T-cell (primary cell): ENCODE data around the gene PKNOX1. TPM values are rescaled to one million over a fixed set of nuclear protein-coding genes. Genes with fewer than 3 reads are reported as not detected.
A peak's percentile ranks its signal among the peaks of the same experiment; 100 is the strongest.
"Not testable (repeated sequence)": the region's sequence is repeated elsewhere in the genome, so short reads cannot be mapped to it uniquely, and the experiment has no call there.

Source experiments
- ATAC-seq, 4 experiments: fragments of 200-7000 bp in 3 of 4; fragments of 150-1000 bp in 1 of 4; cut with Tn5 transposase; replicated peaks in 1 of 4; 1 replicate in 3 of 4; 2 replicates in 1 of 4; pipeline ENCODE4 v1.10.0; 2021; ENCODE audit warnings: moderate library complexity in 3 of 4, mild to moderate bottlenecking in 2 of 4, moderate number of reproducible peaks in 1 of 4
- CTCF ChIA-PET, 2 donors: fragments of 300-600 bp; sonication (Branson Sonifier 250); formaldehyde crosslinking; loops; one replicate each; lab custom pipeline; 2022; ENCODE audit warnings: antibody characterized with exemption in 2 of 2; lab: Charles Lee
- POLR2A ChIA-PET, 2 donors: fragments of 300-600 bp; sonication (Branson Sonifier 250); formaldehyde crosslinking; loops; one replicate each; lab custom pipeline; 2022; ENCODE audit warnings: antibody characterized with exemption in 2 of 2; lab: Charles Lee
- DNase-seq, 35 experiments: peaks; one replicate each; pipeline versions ENCODE4 v3.0.0 to v3.0.0-alpha.2; 2013 to 2023
- H3K27ac ChIP-seq: one replicate; pipeline ENCODE4 v1.5.1; 2013; ENCODE audit warnings: low read length
- H3K27me3 ChIP-seq, 2 experiments: replicated peaks in 1 of 2; 1 replicate in 1 of 2; 2 replicates in 1 of 2; pipeline versions ENCODE4 v1.6.1 to v1.7.0; 2013; ENCODE audit warnings: low read length in 1 of 2, mixed read lengths in 1 of 2; ENCODE audit not compliant: control insufficient read depth in 2 of 2, insufficient read depth in 2 of 2; ENCODE audit errors: extremely low read depth in 1 of 2
- H3K36me3 ChIP-seq, 2 donors: 1 replicate in 1 of 2; 2 replicates in 1 of 2; pipeline versions ENCODE4 v1.6.1 to v1.7.0; 2013; ENCODE audit warnings: low read length in 1 of 2; ENCODE audit not compliant: control insufficient read depth in 2 of 2, insufficient read depth in 1 of 2; ENCODE audit errors: extremely low read depth in 1 of 2
- H3K4me1 ChIP-seq, 2 experiments: 1 replicate in 1 of 2; 2 replicates in 1 of 2; pipeline versions ENCODE4 v1.6.1 to v1.7.0; 2013; ENCODE audit warnings: low read length in 2 of 2, mixed read lengths in 1 of 2; ENCODE audit not compliant: insufficient read depth in 2 of 2, control insufficient read depth in 1 of 2; ENCODE audit errors: extremely low read depth in 1 of 2
- H3K4me3 ChIP-seq, 2 donors: 1 replicate in 1 of 2; 2 replicates in 1 of 2; pipeline versions ENCODE4 v1.5.1 to v1.7.0; 2013; ENCODE audit warnings: mild to moderate bottlenecking in 2 of 2, low read length in 1 of 2, moderate library complexity in 1 of 2; ENCODE audit not compliant: control insufficient read depth in 1 of 2; ENCODE audit errors: extremely low read depth in 1 of 2
- H3K9me3 ChIP-seq: 2 replicates; pipeline ENCODE4 v1.7.0; 2013
- H3K27ac Mint-ChIP-seq, 2 donors: one replicate each; pipeline ENCODE4 v1.8.0; 2020 to 2021; ENCODE audit warnings: mild to moderate bottlenecking in 2 of 2, mixed read lengths in 2 of 2
- H3K27me3 Mint-ChIP-seq, 2 donors: one replicate each; pipeline ENCODE4 v1.8.0; 2021 to 2022; ENCODE audit warnings: mixed read lengths in 2 of 2
- H3K36me3 Mint-ChIP-seq: one replicate; pipeline ENCODE4 v1.8.0; 2021; ENCODE audit warnings: mixed read lengths
- H3K4me1 Mint-ChIP-seq, 3 donors: one replicate each; pipeline ENCODE4 v1.8.0; 2020 to 2022; ENCODE audit warnings: mixed read lengths in 3 of 3, mild to moderate bottlenecking in 1 of 3
- H3K4me3 Mint-ChIP-seq, 3 donors: one replicate each; pipeline ENCODE4 v1.8.0; 2020 to 2022; ENCODE audit warnings: mild to moderate bottlenecking in 3 of 3, mixed read lengths in 3 of 3, moderate library complexity in 3 of 3
- H3K9me3 Mint-ChIP-seq, 3 donors: one replicate each; pipeline ENCODE4 v1.8.0; 2020 to 2022; ENCODE audit warnings: mixed read lengths in 3 of 3
- WGBS: methylation state at CpG from one replicate; pipeline ENCODE4 v1.1.5; 2013; ENCODE audit warnings: missing lambda C conversion rate; ENCODE audit not compliant: insufficient coverage; 5-methylcytosine and 5-hydroxymethylcytosine counted together
- total RNA-seq, 35 experiments: library from RNA in 6 of 35; stranded (reverse) in 6 of 35; fragments of 120-200 nt in 1 of 35; gene quantifications; one replicate each; pipeline versions ENCODE4 v1.2.1 to v1.2.4 and lab custom pipeline; 2013 to 2026

Gene PKNOX1, protein sequence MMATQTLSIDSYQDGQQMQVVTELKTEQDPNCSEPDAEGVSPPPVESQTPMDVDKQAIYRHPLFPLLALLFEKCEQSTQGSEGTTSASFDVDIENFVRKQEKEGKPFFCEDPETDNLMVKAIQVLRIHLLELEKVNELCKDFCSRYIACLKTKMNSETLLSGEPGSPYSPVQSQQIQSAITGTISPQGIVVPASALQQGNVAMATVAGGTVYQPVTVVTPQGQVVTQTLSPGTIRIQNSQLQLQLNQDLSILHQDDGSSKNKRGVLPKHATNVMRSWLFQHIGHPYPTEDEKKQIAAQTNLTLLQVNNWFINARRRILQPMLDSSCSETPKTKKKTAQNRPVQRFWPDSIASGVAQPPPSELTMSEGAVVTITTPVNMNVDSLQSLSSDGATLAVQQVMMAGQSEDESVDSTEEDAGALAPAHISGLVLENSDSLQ
- 10 to 100 TPM; 14.4 to 21.7 (median 18.6) TPM for total RNA-seq
- 16.5 TPM for total RNA-seq (2013)
- total RNA-seq (lab: John Stamatoyannopoulos, UW) = 13.4 to 62.5 (median 24.6) reads per million in 29 experiments

DNA sequence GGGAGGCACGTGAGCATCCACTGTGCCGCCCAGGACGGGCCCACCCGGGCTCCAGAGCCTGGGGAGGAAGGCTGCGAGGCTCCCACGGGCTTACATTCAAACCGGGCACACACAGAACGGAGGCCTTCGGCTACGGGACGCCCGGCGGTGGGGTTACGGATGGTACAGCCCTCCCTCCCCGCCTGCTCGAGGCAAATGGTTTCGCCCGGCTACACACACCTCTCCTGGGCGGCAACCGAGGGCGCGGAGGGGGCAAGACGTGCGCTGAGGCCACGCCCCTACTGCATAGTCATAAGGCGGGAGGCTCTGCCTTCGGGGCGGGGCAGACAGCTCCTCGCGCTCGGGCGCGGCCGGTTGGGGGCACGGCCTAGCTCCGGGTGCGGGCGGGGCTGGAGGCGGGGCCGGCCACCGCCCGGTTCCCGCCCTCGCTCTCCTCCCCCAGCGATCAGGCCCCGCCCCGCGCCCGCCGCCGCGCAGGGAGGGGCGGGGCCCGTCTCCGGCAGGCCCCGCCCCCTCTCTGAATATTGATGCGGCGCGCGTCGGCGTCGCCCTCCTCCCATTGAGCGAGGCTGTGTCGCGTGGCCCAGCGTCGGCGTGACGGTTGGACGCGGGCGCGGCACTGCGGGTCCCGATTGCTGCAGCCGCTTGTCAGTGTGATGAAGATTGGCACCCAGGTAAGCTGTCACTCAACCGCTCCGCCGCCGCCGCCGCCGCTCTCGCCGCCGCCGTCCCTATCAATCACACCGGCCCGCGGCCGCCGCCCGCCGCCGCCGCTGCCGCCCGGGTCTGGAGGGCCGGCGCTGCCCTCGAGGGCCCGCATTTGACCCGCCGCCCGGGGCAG lies at the start of gene PKNOX1:
TSS of gene PKNOX1 (plus strand) at position 572 of the 841 bp plus-strand sequence. CDS start 29,820 bp downstream, outside the sequence.
- Mint-ChIP-seq H3K4me1 (peaks cover 29 to 31% (median 30%) of the 10 kb centered on the region in 3 donors), H3K27ac (peak within 1 kb of the TSS; percentile 89 to 92), H3K36me3 (peaks cover 5% of the 10 kb centered on the region), H3K27me3 (no peaks in the 10 kb centered on the region), H3K9me3 (no peaks in the 10 kb centered on the region), H3K4me3 (peak within 1 kb of the TSS; percentile 87 to 88 (median 88))
- under 1% methylated on average over 77 of the region's 106 CpGs for WGBS
- Histone ChIP-seq H3K27ac (peak within 1 kb of the TSS; percentile 92), H3K9me3 (no peaks in the 10 kb centered on the region), H3K4me1 (peaks cover 13 to 18% of the 10 kb centered on the region in 2 experiments), H3K36me3 (no peaks in the 10 kb centered on the region), H3K4me3 (peak within 1 kb of the TSS; percentile 76 to 77), H3K27me3 (no peaks in the 10 kb centered on the region)
- ChIA-PET POLR2A (interaction anchor here in 1 of 2 donors (0.6 to 0.7 kb wide), 3 partner anchors 80 to 1039 kb away, joined by 9 to 13 read pairs (median 10); no protein-coding TSS in a partner anchor), CTCF (interaction anchor here (0.7 kb wide), 2 partner anchors 1089 to 1849 kb away, joined by 3 to 4 read pairs; no protein-coding TSS in a partner anchor)
- peak; percentile 85 to 87 (median 86) for ATAC-seq
- DNase-seq = peak; percentile 97 to 100 (median 99)

DNA sequence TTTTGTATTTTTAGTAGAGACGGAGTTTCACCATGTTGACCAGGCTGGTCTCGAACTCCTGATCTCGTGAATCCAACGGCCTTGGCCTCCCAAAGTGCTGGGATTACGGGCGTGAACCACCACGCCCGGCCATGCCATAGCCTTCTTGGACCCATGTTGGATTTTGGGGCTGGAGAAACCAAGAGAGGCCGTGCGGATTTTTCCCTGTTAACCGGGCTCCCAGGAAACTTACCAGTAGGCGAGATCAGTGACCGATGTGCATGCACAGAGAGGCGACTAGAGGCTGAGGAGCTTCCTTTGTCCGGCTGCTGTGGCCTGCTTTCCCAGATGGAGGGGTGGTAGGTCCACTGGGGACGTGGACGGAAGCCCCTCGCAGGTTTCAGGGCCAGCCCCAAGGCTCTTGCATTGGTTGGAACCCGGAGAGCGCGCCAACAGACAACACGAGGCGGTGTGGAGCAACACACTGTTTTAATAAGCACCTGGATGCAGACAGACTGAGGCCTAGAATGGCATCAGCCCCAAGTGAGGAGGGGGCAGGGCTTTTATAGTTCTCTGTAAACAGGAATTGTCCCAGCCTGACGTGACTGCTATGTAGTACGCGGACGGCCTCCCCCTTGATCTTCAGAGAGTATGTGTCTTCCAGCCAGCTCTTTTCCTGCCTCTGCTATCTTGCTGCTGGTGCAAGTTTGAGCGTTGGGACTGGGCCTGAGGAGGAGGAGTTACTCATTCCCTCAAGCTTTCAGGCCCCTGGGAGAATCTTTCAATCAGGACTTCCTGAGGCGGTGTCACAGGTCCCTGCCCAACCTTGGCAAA lies 49.0 kb upstream of the PKNOX1 start, which contains the start of gene ERVH48-1:
TSS of gene ERVH48-1 (minus strand) at position 517 of the 813 bp plus-strand sequence. CDS start 6,624 bp downstream, outside the sequence.
- POLR2A ChIA-PET = no interaction called here
- Mint-ChIP-seq H3K4me3 (no peak within 1 kb of the TSS), H3K27ac (peak within 1 kb of the TSS; percentile 39 to 49), H3K4me1 (peaks cover 15 to 21% (median 18%) of the 10 kb centered on the region in 3 donors), H3K36me3 (no peaks in the 10 kb centered on the region), H3K9me3 (no peaks in the 10 kb centered on the region), H3K27me3 (no peaks in the 10 kb centered on the region)
- no peak within 1 kb of the TSS for H3K27ac ChIP-seq
- no peaks in the 10 kb centered on the region for H3K27me3 ChIP-seq
- H3K4me3 ChIP-seq = peak within 1 kb of the TSS in 1 of 2 donors; percentile 46
- peaks cover 7 to 25% of the 10 kb centered on the region in 2 experiments for H3K4me1 ChIP-seq
- H3K36me3 ChIP-seq = peaks cover 0 to 4% of the 10 kb centered on the region in 2 donors
- CTCF ChIA-PET = interaction anchor here in 1 of 2 donors (0.6 kb wide), 1 partner anchor 396 kb away, joined by 3 read pairs; no protein-coding TSS in a partner anchor
- 84% methylated on average over 27 of the region's 29 CpGs for WGBS
- DNase-seq (peak in 31 of 35 experiments; percentile 3 to 65 (median 25)), ATAC-seq (peak; percentile 30 to 85 (median 48))
- no peaks in the 10 kb centered on the region for H3K9me3 ChIP-seq

DNA sequence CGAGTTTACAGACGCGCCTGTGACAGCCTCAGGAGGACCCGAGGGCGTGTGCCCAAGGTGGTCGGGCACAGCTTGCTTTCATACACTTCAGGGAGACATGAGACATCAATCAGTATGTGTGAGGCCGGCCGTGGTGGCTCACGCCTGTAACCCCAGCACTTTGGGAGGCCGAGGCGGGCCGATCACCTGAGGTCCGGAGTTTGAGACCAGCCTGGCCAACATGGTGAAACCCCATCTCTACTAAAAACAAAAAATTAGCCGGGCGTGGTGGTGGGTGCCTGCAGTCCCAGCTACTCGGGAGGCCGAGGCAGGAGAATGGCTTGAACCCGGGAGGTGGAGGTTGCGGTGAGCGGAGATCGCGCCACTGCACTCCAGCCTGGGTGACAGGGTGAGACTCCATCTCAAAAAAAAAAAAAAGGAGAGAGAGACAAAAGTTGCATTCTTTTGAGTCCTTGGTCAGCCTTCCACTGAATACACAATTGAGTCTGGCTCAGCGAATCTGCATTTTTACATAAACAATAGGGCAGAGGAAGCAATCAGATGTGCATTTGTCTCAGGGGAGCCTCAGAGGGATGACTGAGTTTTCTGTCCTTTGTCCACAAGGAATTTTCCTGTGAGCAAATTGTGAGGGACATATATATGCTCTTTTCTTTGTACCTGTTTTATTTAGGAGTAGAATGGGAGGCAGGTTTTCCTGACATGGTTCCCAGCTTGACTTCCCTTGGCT lies 46.7 kb upstream of the PKNOX1 start:
- H3K9me3 Mint-ChIP-seq, H3K27me3 ChIP-seq, H3K36me3 Mint-ChIP-seq, H3K4me3 Mint-ChIP-seq, ATAC-seq, POLR2A ChIA-PET, CTCF ChIA-PET, H3K4me3 ChIP-seq, H3K27ac Mint-ChIP-seq, H3K27me3 Mint-ChIP-seq, H3K9me3 ChIP-seq, DNase-seq, H3K36me3 ChIP-seq, H3K27ac ChIP-seq: not testable (repeated sequence)
- H3K4me1 ChIP-seq = peaks cover 7 to 25% of the 10 kb centered on the region in 2 experiments
- WGBS = 95% methylated on average over 9 of the region's 23 CpGs
- peaks cover 15 to 21% (median 18%) of the 10 kb centered on the region in 3 donors for H3K4me1 Mint-ChIP-seq

DNA sequence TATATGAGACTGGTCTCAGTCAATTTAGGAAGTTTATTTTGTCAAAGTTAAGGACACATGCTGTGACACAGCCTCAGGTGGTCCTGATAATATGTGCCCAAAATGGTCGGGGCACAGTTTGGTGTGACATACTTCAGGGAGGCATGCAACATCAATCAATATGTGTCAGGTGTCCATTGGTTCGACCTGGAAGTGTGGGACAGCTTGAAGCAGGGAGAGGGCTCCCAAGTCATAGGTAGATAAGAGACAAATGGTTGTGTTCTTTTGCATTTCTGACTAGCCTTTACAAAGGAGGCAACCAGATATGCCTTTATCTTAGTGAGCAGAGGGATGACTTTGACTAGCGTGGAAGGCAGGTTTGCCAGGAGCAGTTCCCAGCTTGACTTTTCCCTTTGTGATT lies 44.4 kb upstream of the PKNOX1 start:
- Mint-ChIP-seq H3K27me3 (no peaks in the 10 kb centered on the region), H3K36me3 (no peaks in the 10 kb centered on the region), H3K4me1 (peaks cover 0 to 7% (median 3%) of the 10 kb centered on the region in 3 donors), H3K9me3 (no peaks in the 10 kb centered on the region), H3K4me3 (no peak overlapping the region), H3K27ac (no peak overlapping the region)
- DNase-seq (no peak), ATAC-seq (no peak)
- H3K4me3 ChIP-seq = no peak overlapping the region
- CTCF ChIA-PET = no interaction called here
- H3K9me3 ChIP-seq = no peaks in the 10 kb centered on the region
- H3K27ac ChIP-seq = no peak overlapping the region
- H3K36me3 ChIP-seq = no peaks in the 10 kb centered on the region
- POLR2A ChIA-PET = no interaction called here
- peaks cover 0 to 10% of the 10 kb centered on the region in 2 experiments for H3K4me1 ChIP-seq
- 59% methylated on average over 2 of the region's 3 CpGs for WGBS
- no peaks in the 10 kb centered on the region for H3K27me3 ChIP-seq

DNA sequence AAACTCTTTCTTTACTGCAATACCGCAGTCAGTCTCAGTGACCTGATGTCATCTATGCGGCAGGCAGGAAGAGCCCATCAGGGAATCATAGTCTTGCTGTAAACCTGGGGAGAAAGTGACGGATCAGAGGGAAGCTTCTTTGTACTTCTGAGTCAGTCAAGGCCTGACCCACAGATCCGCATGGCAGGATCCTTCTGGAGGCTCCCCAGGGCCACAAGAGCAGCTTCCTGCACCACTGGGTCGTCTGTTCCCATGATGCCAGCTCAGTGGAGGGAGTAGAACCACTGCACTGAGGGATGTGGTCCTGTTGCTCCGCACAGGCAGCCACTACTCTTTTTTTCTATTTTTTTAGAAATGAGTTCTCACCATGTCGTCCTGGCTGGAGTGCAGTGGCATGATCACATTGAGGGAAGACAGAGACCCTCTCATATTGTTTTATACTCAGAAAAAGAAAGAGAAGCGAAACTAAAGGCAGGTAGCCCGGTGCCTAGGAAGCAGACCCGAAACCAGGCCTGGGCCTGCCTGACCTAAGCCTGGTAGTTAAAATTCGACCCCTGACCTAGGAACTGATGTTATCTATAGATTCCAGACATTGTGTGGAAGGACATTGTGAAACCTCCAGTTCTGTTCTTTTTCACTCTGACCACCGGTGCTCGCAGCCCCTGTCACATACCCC lies 42.7 kb upstream of the PKNOX1 start:
- no peaks in the 10 kb centered on the region for H3K27me3 ChIP-seq
- DNase-seq = no peak
- H3K36me3 ChIP-seq = no peaks in the 10 kb centered on the region
- H3K9me3 ChIP-seq = no peaks in the 10 kb centered on the region
- no peak overlapping the region for H3K27ac ChIP-seq
- no peak overlapping the region for H3K4me3 ChIP-seq
- Mint-ChIP-seq H3K27ac (no peak overlapping the region), H3K4me3 (no peak overlapping the region), H3K27me3 (no peaks in the 10 kb centered on the region), H3K4me1 (no peaks in the 10 kb centered on the region), H3K36me3 (no peaks in the 10 kb centered on the region), H3K9me3 (no peaks in the 10 kb centered on the region)
- ATAC-seq = no peak
- ChIA-PET POLR2A (interaction anchor here in 1 of 2 donors (0.6 kb wide), 1 partner anchor 10 kb away, joined by 4 read pairs; no protein-coding TSS in a partner anchor), CTCF (no interaction called here)
- 83% methylated on average over 5 of the region's 13 CpGs for WGBS
- no peaks in the 10 kb centered on the region for H3K4me1 ChIP-seq
